Ishikawa (cell line): ENCODE results near the gene IER5L.

Experiments used
- CEBPB ChIP-seq: IDR thresholded peaks from 2 replicates; pipeline ENCODE4 v1.6.1; 2012
- CREB1 ChIP-seq: IDR thresholded peaks from 2 replicates; pipeline ENCODE4 v1.6.1; 2012; ENCODE audit warnings: low read depth
- EGR1 ChIP-seq: IDR thresholded peaks from 2 replicates; pipeline ENCODE4 v1.6.1; 2012
- EP300 ChIP-seq: IDR thresholded peaks from 2 replicates; pipeline ENCODE4 v1.6.1; 2012; ENCODE audit warnings: borderline replicate concordance
- FOXM1 ChIP-seq: IDR thresholded peaks from 2 replicates; pipeline ENCODE4 v1.6.1; 2012; ENCODE audit warnings: low read depth, borderline replicate concordance
- MAX ChIP-seq: IDR thresholded peaks from 2 replicates; pipeline ENCODE4 v1.6.1; 2012
- NFIC ChIP-seq: IDR thresholded peaks from 2 replicates; pipeline ENCODE4 v1.6.1; 2012
- RAD21 ChIP-seq: IDR thresholded peaks from 2 replicates; pipeline ENCODE4 v1.6.1; 2012; ENCODE audit warnings: low read depth
- TAF1 ChIP-seq: IDR thresholded peaks from 2 replicates; pipeline ENCODE4 v1.6.1; 2012; ENCODE audit warnings: low read depth, mild to moderate bottlenecking
- TCF12 ChIP-seq: IDR thresholded peaks from 2 replicates; pipeline ENCODE4 v1.6.1; 2012; ENCODE audit warnings: low read depth
- TEAD4 ChIP-seq: IDR thresholded peaks from 2 replicates; pipeline ENCODE4 v1.6.1; 2012
- YY1 ChIP-seq: IDR thresholded peaks from 2 replicates; pipeline ENCODE4 v1.6.1; 2012; ENCODE audit warnings: low read depth
- ZBTB7A ChIP-seq: IDR thresholded peaks from 2 replicates; pipeline ENCODE4 v1.6.1; 2012; ENCODE audit warnings: low read depth
- TF ChIP-seq, protein P1 (sequence below): IDR thresholded peaks from 2 replicates; pipeline ENCODE4 v1.6.1; 2012
- TF ChIP-seq, protein P2 (sequence below): IDR thresholded peaks from 2 replicates; pipeline ENCODE4 v1.6.1; 2012; ENCODE audit warnings: low read depth, mild to moderate bottlenecking

Gene IER5L

DNA sequence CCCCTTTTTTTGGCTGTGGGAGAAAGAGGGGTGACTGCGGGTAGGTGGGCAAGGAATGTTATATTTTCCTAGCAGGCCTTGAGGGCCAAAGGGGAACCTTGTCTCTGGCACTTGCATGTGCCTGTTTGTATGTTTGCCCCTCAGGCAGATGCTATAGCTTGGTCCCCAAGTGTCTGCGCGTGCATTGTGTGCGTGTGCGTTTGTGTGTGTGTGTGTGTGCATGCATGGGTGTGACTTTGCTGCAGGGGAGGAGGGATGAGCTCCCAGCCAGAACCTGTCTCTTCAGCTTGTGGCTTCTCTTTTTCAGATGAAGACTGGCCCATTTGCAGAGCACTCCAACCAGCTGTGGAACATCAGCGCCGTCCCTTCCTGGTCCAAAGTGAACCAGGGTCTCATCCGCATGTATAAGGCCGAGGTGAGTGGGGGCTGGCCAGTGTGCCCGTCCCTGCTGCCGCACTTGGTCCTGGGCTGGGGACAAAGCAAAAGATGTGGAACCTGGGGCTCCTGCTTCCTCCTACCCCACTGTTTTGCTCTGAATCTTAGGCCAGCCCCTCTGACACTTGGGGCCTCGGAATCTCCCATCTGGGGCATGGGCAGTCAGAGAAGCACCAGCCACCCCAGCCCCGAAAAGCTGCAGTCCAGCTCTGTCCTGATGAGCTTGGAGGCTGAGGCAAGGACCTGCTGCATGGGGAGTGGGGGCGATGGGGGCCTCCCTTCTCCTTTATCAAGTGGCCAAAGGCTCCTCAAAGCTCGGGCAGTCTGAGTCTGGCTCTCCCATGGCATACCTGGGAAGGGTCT is 35.7 kb downstream of the IER5L start:
- TF ChIP-seq TCF12 (no peak), CREB1 (no peak)

- TF ChIP-seq YY1 (no peak), CEBPB (no peak), TEAD4 (no peak), FOXM1 (no peak), CREB1 (no peak), TAF1 (no peak), EP300 (no peak), RAD21 (no peak), TCF12 (no peak), EGR1 (no peak), ZBTB7A (no peak), MAX (no peak)
- TF ChIP-seq, protein P1, sequence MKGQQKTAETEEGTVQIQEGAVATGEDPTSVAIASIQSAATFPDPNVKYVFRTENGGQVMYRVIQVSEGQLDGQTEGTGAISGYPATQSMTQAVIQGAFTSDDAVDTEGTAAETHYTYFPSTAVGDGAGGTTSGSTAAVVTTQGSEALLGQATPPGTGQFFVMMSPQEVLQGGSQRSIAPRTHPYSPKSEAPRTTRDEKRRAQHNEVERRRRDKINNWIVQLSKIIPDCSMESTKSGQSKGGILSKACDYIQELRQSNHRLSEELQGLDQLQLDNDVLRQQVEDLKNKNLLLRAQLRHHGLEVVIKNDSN: no peak
- TF ChIP-seq, protein P2, sequence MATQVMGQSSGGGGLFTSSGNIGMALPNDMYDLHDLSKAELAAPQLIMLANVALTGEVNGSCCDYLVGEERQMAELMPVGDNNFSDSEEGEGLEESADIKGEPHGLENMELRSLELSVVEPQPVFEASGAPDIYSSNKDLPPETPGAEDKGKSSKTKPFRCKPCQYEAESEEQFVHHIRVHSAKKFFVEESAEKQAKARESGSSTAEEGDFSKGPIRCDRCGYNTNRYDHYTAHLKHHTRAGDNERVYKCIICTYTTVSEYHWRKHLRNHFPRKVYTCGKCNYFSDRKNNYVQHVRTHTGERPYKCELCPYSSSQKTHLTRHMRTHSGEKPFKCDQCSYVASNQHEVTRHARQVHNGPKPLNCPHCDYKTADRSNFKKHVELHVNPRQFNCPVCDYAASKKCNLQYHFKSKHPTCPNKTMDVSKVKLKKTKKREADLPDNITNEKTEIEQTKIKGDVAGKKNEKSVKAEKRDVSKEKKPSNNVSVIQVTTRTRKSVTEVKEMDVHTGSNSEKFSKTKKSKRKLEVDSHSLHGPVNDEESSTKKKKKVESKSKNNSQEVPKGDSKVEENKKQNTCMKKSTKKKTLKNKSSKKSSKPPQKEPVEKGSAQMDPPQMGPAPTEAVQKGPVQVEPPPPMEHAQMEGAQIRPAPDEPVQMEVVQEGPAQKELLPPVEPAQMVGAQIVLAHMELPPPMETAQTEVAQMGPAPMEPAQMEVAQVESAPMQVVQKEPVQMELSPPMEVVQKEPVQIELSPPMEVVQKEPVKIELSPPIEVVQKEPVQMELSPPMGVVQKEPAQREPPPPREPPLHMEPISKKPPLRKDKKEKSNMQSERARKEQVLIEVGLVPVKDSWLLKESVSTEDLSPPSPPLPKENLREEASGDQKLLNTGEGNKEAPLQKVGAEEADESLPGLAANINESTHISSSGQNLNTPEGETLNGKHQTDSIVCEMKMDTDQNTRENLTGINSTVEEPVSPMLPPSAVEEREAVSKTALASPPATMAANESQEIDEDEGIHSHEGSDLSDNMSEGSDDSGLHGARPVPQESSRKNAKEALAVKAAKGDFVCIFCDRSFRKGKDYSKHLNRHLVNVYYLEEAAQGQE: no peak
These were observed 36.7 kb downstream of the IER5L start for GRCh38 chr9:129141066-129142041.

DNA sequence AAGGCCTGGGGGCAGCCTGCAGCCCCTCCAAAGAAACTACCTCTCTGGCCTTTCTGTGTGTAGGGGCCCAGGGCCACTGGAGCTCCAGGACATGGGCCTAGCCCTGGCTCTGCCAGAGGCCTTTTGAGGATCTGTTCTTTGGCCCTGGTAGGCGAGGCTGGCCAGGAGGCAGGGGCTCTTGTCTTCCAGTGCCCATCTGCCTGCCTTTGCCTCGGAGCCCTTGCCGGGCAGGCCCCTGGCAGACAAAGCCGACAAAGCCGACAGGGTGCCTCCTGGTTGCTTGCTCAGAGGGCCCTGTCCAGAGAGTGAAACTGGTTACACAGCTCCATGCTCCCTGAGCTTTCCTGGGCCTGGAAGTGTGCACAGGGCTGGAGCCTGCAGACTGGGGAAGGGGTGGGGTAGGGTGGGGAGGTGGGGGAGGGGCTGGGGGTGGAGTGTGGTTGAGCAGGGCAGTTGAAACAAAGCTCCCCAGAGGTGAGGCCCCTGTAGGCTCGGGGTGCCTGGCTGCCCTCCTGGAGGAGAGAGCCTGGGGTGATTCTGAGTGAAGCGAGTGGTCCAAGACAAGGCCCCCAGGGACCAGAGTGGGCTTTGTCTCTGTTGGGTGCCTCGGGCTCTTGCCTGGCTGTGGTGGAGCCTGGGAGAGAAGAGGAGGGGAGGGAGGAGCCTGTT is 37.5 kb downstream of the IER5L start:
- TF ChIP-seq YY1 (no peak), MAX (no peak), RAD21 (no peak), EP300 (no peak), CREB1 (no peak), NFIC (no peak), CEBPB (no peak), FOXM1 (no peak), TEAD4 (no peak), ZBTB7A (no peak; the same call in 1 of the 2 replicates), TCF12 (no peak), TAF1 (no peak), EGR1 (no peak)
- TF ChIP-seq, protein P1: no peak
- TF ChIP-seq, protein P2: no peak

DNA sequence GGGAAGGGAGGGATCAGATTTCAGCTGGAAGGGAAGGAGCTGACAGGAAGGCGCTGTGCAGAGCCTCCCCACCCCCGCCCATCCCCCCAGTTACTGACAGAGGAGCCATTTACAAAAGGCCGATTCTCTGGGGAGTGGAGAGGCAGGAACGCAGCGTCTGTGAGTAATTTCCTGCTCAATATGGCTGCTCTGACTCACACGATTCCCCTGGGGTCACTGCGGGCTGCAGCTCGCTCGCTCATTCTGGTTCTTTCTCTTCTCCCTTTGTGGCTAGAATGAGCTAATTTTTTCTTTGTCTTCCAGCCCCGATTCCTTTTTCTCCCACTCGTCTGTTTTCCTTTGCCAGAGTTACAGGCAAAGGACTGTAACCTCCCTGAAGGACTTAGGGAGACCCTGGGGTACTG is 38.1 kb downstream of the IER5L start:
- TF ChIP-seq RAD21 (peak; percentile 27), MAX (no peak), EGR1 (peak; percentile 44), TCF12 (peak; percentile 91), ZBTB7A (no peak; the same call in 1 of the 2 replicates), CREB1 (0 out of 2 replicates have a peak, but pooled peaks have one; percentile 35), NFIC (peak; percentile 69), YY1 (peak; percentile 91), TEAD4 (peak; percentile 79), CEBPB (no peak), EP300 (peak; percentile 76), TAF1 (peak; percentile 81), FOXM1 (peak; percentile 68; the same call in 1 of the 2 replicates)
- TF ChIP-seq, protein P2: no peak
- TF ChIP-seq, protein P1: peak; percentile 29; the same call in 1 of the 2 replicates
